Measurements from ENCODE around the gene CTBP2.
"Not testable (repeated sequence)": the region's sequence is repeated elsewhere in the genome, so short reads cannot be mapped to it uniquely, and the experiment has no call there.

Gene CTBP2

DNA sequence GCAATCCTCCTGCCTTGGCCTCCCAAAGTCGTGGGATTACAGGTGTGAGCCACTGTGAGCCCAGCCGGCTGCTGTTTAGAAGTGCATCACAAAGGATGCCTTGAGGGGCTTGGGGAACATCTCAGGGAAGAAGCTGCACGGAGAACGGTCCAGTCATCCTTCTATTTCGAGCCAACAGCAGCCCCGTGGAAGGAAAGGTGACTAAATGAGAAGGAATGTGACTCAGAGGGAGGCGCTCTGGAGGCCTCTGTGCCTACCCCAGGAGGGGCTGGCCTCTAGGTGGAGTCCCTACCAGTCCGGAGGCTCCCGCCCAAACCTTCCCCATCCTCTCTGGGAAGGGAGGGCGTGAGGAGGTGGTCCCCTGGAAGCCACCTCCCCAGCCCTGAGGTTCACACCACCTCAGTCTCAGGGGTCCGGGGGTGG, 76.2 kb downstream of the CTBP2 start:
- DNase-seq = no peak

GRCh38 chr10:125083576-125083920, 76.8 kb downstream of the CTBP2 start:
- DNase-seq = no peak

- DNase-seq = no peak
Measured at GRCh38 chr10:125082881-125083575, 77.3 kb downstream of the CTBP2 start.

GRCh38 chr10:125082471-125082870, 77.9 kb downstream of the CTBP2 start:
- not testable (repeated sequence) for DNase-seq

DNA sequence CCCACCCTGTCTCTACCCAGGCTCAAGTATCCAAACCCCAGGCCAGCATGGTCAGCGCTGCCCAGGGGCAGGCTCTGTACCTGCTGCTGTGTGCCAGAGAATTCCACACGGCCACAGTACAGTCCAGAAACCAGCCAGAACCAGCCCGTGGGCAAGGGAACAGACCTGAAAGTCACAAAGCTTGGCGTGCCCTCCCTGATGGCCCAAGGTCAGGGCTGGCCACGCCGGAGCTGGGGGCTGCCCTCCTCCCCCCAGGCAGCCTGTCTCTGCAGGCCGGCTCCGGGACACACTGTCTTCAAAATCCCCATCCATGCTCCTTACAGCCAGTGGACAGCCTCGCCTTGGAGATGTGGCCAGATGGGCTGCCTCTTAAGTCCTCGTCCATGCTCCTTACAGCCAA, 78.4 kb downstream of the CTBP2 start:
- no peak for DNase-seq

GRCh38 chr10:125080984-125081383, 79.4 kb downstream of the CTBP2 start:
- DNase-seq = no peak

- DNase-seq = no peak
Measured at GRCh38 chr10:125080296-125080695, 80.1 kb downstream of the CTBP2 start.

DNA sequence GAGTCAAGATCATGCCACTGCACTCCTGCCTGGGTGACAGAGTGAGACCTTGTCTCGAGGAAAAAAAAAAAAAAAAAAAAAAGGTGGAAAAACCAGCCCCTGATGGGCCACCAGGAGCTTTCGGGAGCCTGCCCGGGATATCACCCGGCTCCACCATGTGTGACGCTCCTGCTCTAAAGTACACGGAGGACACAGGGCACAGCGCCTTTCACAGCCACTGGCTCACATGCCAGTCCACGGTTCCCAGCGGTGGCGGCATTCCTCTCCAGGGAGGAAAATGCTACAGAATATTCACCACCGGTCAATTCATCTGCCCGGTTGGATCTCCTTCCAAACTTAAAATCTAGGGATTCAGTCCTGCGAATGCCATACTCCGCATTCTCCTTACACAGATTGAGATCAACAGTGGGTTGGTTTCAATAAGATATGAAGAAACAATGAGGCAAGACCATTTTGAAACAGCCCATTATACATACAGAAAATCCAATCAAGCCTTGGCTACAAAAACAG, 81.2 kb downstream of the CTBP2 start:
- DNase-seq = no peak

- DNase-seq = no peak
Measured at GRCh38 chr10:125076891-125077541, 83.3 kb downstream of the CTBP2 start.

DNA sequence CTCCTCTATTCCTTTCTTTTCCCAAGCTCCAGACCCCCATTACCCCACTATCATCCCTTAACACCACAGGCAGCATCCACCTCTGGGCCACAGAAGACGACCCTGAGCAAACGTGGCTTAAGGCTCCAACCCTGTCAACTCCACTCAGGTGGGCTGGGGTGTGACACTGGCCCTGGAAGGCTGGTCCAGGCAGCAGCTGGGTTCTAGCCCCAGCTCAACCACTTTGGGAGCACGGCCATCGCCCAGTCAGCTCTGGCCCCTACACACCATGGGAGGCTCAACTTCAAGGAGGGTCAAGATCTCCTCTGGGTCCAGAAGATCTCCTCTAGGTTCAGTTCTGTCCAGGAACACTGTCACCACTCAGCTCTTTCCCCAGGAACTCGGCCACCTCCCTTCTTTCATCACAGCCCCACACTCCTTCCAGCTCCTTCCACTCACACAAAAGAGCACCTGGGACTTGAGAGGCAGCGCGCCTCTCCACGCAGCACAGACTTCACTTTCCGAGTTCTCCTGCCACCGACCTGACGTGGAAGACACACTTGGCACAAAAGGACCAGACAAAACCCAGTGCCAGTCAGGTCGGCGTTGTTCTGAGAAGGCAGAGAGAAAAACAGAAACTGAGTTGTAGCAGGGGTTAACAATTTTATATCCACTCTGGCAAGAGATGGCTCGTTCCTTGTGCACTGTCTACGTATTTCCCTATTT, 84.1 kb downstream of the CTBP2 start:
- no peak for DNase-seq

- no peak for DNase-seq
Measured at GRCh38 chr10:125073996-125074395, 86.4 kb downstream of the CTBP2 start.

- no peak for DNase-seq
Measured at GRCh38 chr10:125072794-125073193, 87.6 kb downstream of the CTBP2 start.

DNA sequence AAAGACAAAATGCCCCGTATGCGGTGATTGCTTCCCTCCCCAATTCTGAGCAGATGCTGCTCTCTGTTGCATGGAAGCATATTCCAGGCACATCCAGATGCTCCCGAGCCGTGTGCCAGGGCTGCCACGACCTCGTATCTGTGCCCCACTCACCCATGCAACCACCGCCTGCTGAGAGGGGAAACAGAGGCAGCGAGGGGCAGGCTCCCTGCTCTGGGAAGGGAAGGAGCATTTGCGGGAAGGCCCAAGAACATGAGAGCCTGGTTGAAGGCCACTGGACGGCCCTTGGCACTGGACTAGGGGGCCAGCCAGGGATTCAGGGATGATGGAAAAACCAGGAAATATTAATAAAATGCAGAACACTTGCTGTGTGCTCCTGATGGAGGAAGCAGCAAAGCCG, 89.4 kb downstream of the CTBP2 start:
- no peak for DNase-seq

GRCh38 chr10:125068406-125068805, 92.0 kb downstream of the CTBP2 start:
- DNase-seq = no peak

DNA sequence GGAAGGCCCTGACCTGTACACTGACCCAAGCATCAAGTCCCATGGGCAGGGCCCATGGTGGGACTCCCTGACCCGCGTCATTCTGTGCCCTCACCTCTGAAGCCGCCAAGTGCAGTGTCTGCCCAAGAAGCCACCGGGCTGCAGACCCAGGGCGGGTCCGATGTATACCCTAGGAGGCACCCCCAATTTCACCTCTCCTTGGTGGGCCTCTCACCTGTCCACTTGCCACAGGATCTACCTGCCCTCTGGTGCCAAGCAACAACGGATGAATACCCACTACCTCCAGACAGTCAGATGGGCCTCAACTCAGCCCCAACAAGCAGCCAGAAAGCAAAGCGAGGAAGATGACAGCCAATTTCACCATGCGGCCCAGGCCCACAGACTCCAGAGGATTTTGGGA, 92.6 kb downstream of the CTBP2 start:
- no peak for DNase-seq

GRCh38 chr10:125066764-125067450, 93.5 kb downstream of the CTBP2 start:
- DNase-seq = no peak

DNA sequence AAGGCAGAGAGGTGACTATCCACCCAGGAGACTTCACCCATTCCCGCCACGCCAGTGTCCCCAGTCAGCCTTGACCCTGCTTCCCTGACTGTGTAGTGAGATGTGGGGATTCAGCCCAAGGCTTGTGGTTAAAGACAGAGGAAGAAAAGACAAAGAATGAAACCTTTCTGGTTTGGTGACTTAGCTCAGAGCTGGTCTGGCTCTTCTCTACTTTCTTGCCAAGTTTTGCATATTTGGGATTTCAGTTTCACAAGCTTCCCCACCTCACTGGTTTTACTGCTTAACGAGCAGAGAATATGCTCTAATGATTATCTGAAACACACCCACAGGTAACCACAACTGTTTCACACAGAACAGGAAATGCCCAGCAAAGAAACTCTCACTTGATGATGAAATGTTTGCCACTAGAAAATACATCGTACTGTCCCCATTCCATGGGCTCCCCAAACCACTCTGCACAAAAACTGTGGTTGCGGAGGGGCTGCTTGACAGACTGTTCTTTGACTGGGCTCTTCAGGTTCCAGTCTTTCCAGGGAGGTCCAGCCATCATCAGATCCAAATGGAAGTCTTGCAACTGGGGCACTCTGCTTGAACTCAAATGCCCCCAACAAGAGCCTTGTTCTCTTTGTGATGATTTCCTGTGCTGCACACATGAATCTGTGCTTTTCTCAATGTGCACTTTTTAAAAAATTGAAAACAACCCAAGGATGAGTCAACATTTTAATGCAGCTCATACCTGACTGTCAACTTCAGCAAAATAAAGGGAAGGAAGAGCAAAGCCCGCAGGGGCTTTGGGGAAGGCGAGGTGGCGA, 95.5 kb downstream of the CTBP2 start:
- DNase-seq = no peak

- no peak for DNase-seq
Measured at GRCh38 chr10:125063256-125063925, 97.0 kb downstream of the CTBP2 start.

- no peak for DNase-seq
Measured at GRCh38 chr10:125062914-125063230, 97.5 kb downstream of the CTBP2 start.

DNA sequence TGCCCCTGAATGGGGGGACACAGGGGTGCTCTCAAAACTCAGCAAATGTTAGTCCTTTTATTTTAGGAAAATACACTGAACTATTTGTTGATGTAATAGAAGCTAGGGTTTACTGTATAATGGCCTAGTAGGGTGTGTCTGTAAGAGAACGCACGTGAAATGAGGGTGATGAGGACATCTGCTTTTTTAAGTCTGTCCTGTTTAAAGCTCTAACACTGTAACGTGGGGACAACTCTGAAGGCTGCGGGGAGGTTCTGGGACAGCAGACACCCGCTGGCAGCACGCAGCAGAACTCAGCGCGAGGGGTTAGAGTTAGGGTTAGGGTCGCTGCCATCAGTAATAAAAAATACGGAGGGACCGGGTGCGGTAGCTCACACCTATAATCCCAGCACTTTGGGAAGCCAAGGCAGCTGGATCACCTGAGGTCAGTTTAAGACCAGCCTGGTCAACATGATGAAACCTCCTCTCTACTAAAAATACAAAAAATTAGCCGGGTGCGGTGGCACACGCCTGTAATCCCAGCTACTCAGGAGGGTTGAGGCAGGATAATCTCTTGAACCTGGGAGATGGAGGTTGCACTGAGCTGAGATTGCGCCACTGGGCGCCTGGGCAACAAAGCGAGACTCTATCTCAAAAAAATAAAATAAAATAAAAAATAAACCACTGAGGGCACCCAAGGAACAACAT, 98.0 kb downstream of the CTBP2 start:
- DNase-seq = no peak

DNA sequence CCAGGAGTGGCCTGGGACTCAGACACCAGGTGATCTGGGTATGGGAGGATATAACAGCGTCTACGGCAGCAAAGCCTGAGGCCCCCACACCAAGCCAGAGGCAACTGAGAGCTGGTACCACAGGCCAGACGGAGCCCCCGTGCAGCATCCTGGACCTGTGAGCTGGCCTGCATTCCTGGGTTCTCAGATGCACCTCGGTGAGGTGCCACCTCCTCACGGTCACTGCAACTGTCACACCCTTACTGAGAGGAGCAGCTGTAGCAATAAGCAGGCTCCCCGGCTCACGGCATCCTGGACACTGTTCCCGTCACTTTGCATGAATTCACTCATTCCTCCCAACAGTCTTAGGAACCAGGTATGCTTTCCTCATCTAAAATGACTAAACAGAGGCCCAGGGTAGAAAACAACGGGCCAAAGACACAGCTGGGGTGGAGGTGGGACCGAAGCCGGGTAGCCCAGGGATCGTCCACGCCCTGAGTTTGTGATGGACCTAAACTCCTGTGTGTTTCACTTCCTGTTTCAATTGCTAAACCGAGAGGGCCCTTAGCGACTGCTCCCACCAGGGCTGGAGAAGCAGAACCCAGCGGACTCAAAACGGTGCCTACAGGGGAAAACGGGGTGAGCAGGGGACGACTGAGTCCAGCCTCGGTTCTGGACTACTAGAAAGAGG, 98.7 kb downstream of the CTBP2 start:
- no peak for DNase-seq
